CD14-positive monocyte (primary cell): Measurements from ENCODE around the gene PIK3R2. TPM values are rescaled to one million over a fixed set of nuclear protein-coding genes. Genes with fewer than 3 reads are reported as not detected.
A peak's percentile ranks its signal among the peaks of the same experiment; 100 is the strongest.

Experiments
- DNase-seq, 3 donors: peaks; one replicate each; pipeline ENCODE4 v3.0.0-alpha.2; 2011 to 2022
- H2AFZ ChIP-seq: 2 replicates; pipeline ENCODE4 v1.6.0; 2012; ENCODE audit warnings: mild to moderate bottlenecking, low read depth, low read length, inconsistent platforms; ENCODE audit not compliant: insufficient read depth, poor library complexity, severe bottlenecking
- H3K27ac ChIP-seq, 2 donors: 1 replicate in 1 of 2; 2 replicates in 1 of 2; pipeline ENCODE4 v1.5.1; 2012 to 2013; ENCODE audit warnings: low read length in 2 of 2, control low read depth in 1 of 2, inconsistent platforms in 1 of 2, low read depth in 1 of 2, mild to moderate bottlenecking in 1 of 2
- H3K27me3 ChIP-seq, 2 donors: one replicate each; pipeline versions ENCODE4 v1.6.0 to v1.6.1; 2011 to 2013; ENCODE audit warnings: low read length in 2 of 2; ENCODE audit not compliant: control insufficient read depth in 2 of 2, insufficient read depth in 2 of 2
- H3K36me3 ChIP-seq, 2 donors: replicated peaks in 1 of 2; 1 replicate in 1 of 2; 2 replicates in 1 of 2; pipeline versions ENCODE4 v1.5.1 to v1.6.1; 2012 to 2013; ENCODE audit warnings: low read length in 2 of 2, control low read depth in 1 of 2, inconsistent platforms in 1 of 2, mild to moderate bottlenecking in 1 of 2; ENCODE audit not compliant: insufficient read depth in 2 of 2, control insufficient read depth in 1 of 2
- H3K4me1 ChIP-seq, 2 donors: 1 replicate in 1 of 2; 2 replicates in 1 of 2; pipeline versions ENCODE4 v1.5.1 to v1.6.1; 2012 to 2013; ENCODE audit warnings: low read length in 2 of 2, control low read depth in 1 of 2, inconsistent platforms in 1 of 2, mild to moderate bottlenecking in 1 of 2, moderate library complexity in 1 of 2; ENCODE audit not compliant: insufficient read depth in 2 of 2, control insufficient read depth in 1 of 2
- H3K4me2 ChIP-seq: replicated peaks from 2 replicates; pipeline ENCODE3; 2012; ENCODE audit warnings: low read length, moderate library complexity, mild to moderate bottlenecking; ENCODE audit not compliant: poor library complexity, severe bottlenecking; ENCODE audit errors: extremely low read depth
- H3K4me3 ChIP-seq, 3 experiments: fragments of 200-600 bp in 1 of 3; sonication (generic) in 1 of 3; replicated peaks in 1 of 3; 1 replicate in 2 of 3; 2 replicates in 1 of 3; pipeline ENCODE4 v1.5.1; 2011 to 2013; ENCODE audit warnings: low read length in 3 of 3, mild to moderate bottlenecking in 3 of 3, control low read depth in 2 of 3, low read depth in 2 of 3, inconsistent platforms in 1 of 3, moderate library complexity in 1 of 3
- H3K79me2 ChIP-seq: 2 replicates; pipeline ENCODE4 v1.6.0; 2012; ENCODE audit warnings: mild to moderate bottlenecking, control low read depth, inconsistent platforms, low read length, moderate library complexity; ENCODE audit not compliant: insufficient read depth
- H3K9ac ChIP-seq: 2 replicates; pipeline ENCODE4 v1.6.0; 2017; ENCODE audit warnings: low read length, mild to moderate bottlenecking; ENCODE audit not compliant: insufficient read depth, poor library complexity, severe bottlenecking
- H3K9me3 ChIP-seq, 2 donors: replicated peaks in 1 of 2; 1 replicate in 1 of 2; 2 replicates in 1 of 2; pipeline versions ENCODE4 v1.5.1 to v1.6.1; 2012 to 2013; ENCODE audit warnings: low read length in 2 of 2, control low read depth in 1 of 2; ENCODE audit not compliant: control insufficient read depth in 1 of 2, insufficient read depth in 1 of 2
- H4K20me1 ChIP-seq: 2 replicates; pipeline ENCODE4 v1.6.0; 2012; ENCODE audit warnings: mild to moderate bottlenecking, low read length, control low read depth, moderate library complexity; ENCODE audit not compliant: insufficient read depth
- H3K27ac Mint-ChIP-seq, 7 donors: one replicate each; pipeline ENCODE4 v1.8.0; 2020; ENCODE audit warnings: mild to moderate bottlenecking in 7 of 7, mixed read lengths in 7 of 7, moderate library complexity in 6 of 7, inconsistent platforms in 2 of 7
- H3K27me3 Mint-ChIP-seq, 3 donors: one replicate each; pipeline ENCODE4 v1.8.0; 2021 to 2022; ENCODE audit warnings: low read depth in 3 of 3, mild to moderate bottlenecking in 3 of 3, mixed read lengths in 3 of 3, moderate library complexity in 3 of 3, inconsistent platforms in 1 of 3
- H3K36me3 Mint-ChIP-seq, 2 donors: one replicate each; pipeline ENCODE4 v1.8.0; 2020; ENCODE audit warnings: mixed read lengths in 2 of 2, inconsistent platforms in 1 of 2, mild to moderate bottlenecking in 1 of 2
- H3K4me1 Mint-ChIP-seq: one replicate; pipeline ENCODE4 v1.8.0; 2020; ENCODE audit warnings: mild to moderate bottlenecking, mixed read lengths
- H3K4me3 Mint-ChIP-seq, 2 donors: one replicate each; pipeline ENCODE4 v1.8.0; 2020; ENCODE audit warnings: mild to moderate bottlenecking in 2 of 2, mixed read lengths in 2 of 2, moderate library complexity in 1 of 2
- H3K9me3 Mint-ChIP-seq, 7 donors: one replicate each; pipeline ENCODE4 v1.8.0; 2020 to 2022; ENCODE audit warnings: mixed read lengths in 7 of 7, mild to moderate bottlenecking in 6 of 7, moderate library complexity in 6 of 7, inconsistent platforms in 2 of 7
- WGBS: methylation state at CpG from one replicate; pipeline ENCODE4 v1.1.5; 2013; ENCODE audit warnings: missing lambda C conversion rate; ENCODE audit not compliant: insufficient coverage; 5-methylcytosine and 5-hydroxymethylcytosine counted together
- intact Hi-C, 2 donors: fragments of 100-400 bp; cut with micrococcal nuclease; formaldehyde crosslinking; loops; one replicate each; pipeline versions ENCODE4 v1.15.0 to v1.15.1; 2023
- polyA plus RNA-seq, 3 donors: library from polyadenylated mRNA; depleted of rRNA in 1 of 3; unstranded in 2 of 3; stranded (reverse) in 1 of 3; fragments of 300-500 nt in 2 of 3; fragments of >200 nt in 1 of 3; fragmentation: Illumina TruSeq in 2 of 3; gene quantifications; 1 replicate in 2 of 3; 2 replicates in 1 of 3; pipeline ENCODE4 v1.2.3, GENCODE V29; 2012 to 2021
- TF ChIP-seq, protein P1 (sequence below): fragments of 200-600 bp; IDR thresholded peaks from one replicate; pipeline ENCODE4 v1.8.0; 2022; ENCODE audit warnings: antibody characterized with exemption, mild to moderate bottlenecking

The PIK3R2 gene
- polyA plus RNA-seq, 3 donors, result 0.99 to 7.7 (median 2.0) TPM

- Histone ChIP-seq H3K4me3 (peak overlapping the region in 2 of 3 experiments; percentile 41 to 100), H2AFZ (no peak overlapping the region), H3K9ac (peak overlapping the region; percentile 96), H3K4me1 (peaks cover 57 to 62% of the 10 kb centered on the region in 2 donors), H3K9me3 (no peaks in the 10 kb centered on the region), H3K36me3 (peaks cover 15 to 21% of the 10 kb centered on the region in 2 donors), H3K27me3 (no peaks in the 10 kb centered on the region), H3K4me2 (peak overlapping the region; percentile 76), H3K27ac (peak overlapping the region; percentile 99), H3K79me2 (peaks cover 27% of the 10 kb centered on the region), H4K20me1 (peaks cover 4% of the 10 kb centered on the region)
- TF ChIP-seq, protein P1, sequence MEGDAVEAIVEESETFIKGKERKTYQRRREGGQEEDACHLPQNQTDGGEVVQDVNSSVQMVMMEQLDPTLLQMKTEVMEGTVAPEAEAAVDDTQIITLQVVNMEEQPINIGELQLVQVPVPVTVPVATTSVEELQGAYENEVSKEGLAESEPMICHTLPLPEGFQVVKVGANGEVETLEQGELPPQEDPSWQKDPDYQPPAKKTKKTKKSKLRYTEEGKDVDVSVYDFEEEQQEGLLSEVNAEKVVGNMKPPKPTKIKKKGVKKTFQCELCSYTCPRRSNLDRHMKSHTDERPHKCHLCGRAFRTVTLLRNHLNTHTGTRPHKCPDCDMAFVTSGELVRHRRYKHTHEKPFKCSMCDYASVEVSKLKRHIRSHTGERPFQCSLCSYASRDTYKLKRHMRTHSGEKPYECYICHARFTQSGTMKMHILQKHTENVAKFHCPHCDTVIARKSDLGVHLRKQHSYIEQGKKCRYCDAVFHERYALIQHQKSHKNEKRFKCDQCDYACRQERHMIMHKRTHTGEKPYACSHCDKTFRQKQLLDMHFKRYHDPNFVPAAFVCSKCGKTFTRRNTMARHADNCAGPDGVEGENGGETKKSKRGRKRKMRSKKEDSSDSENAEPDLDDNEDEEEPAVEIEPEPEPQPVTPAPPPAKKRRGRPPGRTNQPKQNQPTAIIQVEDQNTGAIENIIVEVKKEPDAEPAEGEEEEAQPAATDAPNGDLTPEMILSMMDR, result no peak
- Mint-ChIP-seq H3K27ac (peak overlapping the region; percentile 84 to 100 (median 100)), H3K4me1 (peaks cover 51% of the 10 kb centered on the region), H3K4me3 (peak overlapping the region; percentile 62 to 63), H3K9me3 (peaks cover 0 to 2% (median 0%) of the 10 kb centered on the region in 7 donors), H3K36me3 (peaks cover 24 to 36% of the 10 kb centered on the region in 2 donors), H3K27me3 (peaks cover 0 to 1% (median 0%) of the 10 kb centered on the region in 3 donors)
- intact Hi-C loops, result loop anchor here in 1 of 2 donors (5.0 kb wide), 1 partner anchor 57 kb away; no protein-coding TSS in a partner anchor
- no peak for DNase-seq
- WGBS, result 95% methylated on average over 61 of the region's 66 CpGs
These were observed 15.9 kb downstream of the PIK3R2 start for GRCh38 chr19:18168673-18169381.

GRCh38 chr19:18170714-18171255 is 17.8 kb downstream of the PIK3R2 start:
- WGBS, result 62% methylated on average over 7 of the region's 16 CpGs
- Mint-ChIP-seq H3K4me1 (peaks cover 60% of the 10 kb centered on the region), H3K9me3 (peaks cover 0 to 2% (median 0%) of the 10 kb centered on the region in 7 donors), H3K27me3 (no peaks in the 10 kb centered on the region), H3K27ac (peak overlapping the region; percentile 100), H3K4me3 (peak overlapping the region; percentile 81 to 85), H3K36me3 (peaks cover 31 to 47% of the 10 kb centered on the region in 2 donors)
- H3K27ac ChIP-seq, result peak overlapping the region; percentile 99
- H3K27me3 ChIP-seq, result no peaks in the 10 kb centered on the region
- H2AFZ ChIP-seq, result no peak overlapping the region
- H4K20me1 ChIP-seq, result peaks cover 24% of the 10 kb centered on the region
- TF ChIP-seq, protein P1, result no peak
- H3K36me3 ChIP-seq, result peaks cover 20 to 32% of the 10 kb centered on the region in 2 donors
- no peaks in the 10 kb centered on the region for H3K9me3 ChIP-seq
- DNase-seq, result peak; percentile 85 to 92 (median 91)
- H3K4me1 ChIP-seq, result peaks cover 68 to 74% of the 10 kb centered on the region in 2 donors
- H3K4me2 ChIP-seq, result peak overlapping the region; percentile 70
- H3K9ac ChIP-seq, result peak overlapping the region; percentile 96
- H3K79me2 ChIP-seq, result peaks cover 47% of the 10 kb centered on the region
- H3K4me3 ChIP-seq, result peak overlapping the region in 2 of 3 experiments; percentile 41 to 100
- intact Hi-C loops, result loop anchor here in 1 of 2 donors (5.0 kb wide), 1 partner anchor 222 kb away; no protein-coding TSS in a partner anchor
